Purkinje cell (primary cell): ENCODE data around the gene NEB. TPM values are rescaled to one million over a fixed set of nuclear protein-coding genes. Genes with fewer than 3 reads are reported as not detected.

Experiments
- polyA plus RNA-seq: library from polyadenylated mRNA; unstranded; fragments of >200 nt; fragmentation: Nextera tagmentation; gene quantifications from 2 replicates; pipeline ENCODE4 v1.2.1, GENCODE V29; 2014

Gene NEB
- 2.4 and 8.1 TPM in 2 replicates for polyA plus RNA-seq

GRCh38 chr2:151733771-151734672, at the start of gene NEB:
Gene NEB (minus strand): TSS chr2:151734476. CDS start chr2:151733156, 1,320 bp downstream.

Other genes with a start within 250 kb of the NEB start
- gene ARL5A, start 93.9 kb upstream of the NEB start, polyA plus RNA-seq: 16.4 and 16.7 TPM in 2 replicates